ENCODE measurements around the gene ZMYND15. TPM values are rescaled to one million over a fixed set of nuclear protein-coding genes. Genes with fewer than 3 reads are reported as not detected.
A peak's percentile ranks its signal among the peaks of the same experiment; 100 is the strongest.

Gene ZMYND15
- total RNA-seq, 4 donors from 2014 or later, result 0.29 to 0.44 (median 0.37) TPM

DNA sequence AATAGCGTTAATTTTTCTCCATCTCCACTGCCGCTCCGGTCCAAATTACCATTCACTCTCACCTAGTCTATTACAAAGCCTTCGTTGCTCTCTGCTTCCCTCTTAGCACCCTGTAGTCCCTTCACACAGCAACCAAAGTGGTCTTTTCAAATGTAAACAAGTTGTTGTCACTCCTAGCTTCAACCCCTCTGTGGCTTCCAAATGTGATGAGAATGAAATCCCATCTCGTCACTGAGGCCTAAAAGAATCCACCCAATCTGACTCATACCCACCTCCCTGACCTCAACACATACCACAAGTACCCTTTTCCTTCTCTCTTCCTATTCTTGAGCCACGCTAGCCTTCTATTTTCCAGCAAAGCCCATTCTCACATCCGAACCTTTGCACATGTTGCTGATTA lies 33.5 kb upstream of the ZMYND15 start:
- H3K36me3 ChIP-seq, result no peaks in the 10 kb centered on the region
- no peak overlapping the region for H3K4me3 ChIP-seq (replicated peaks in 1 of 3)
- 78 to 82% methylated on average over 7 of the region's 7 CpGs for WGBS, 2 donors
- H3K4me1 ChIP-seq, result peaks cover 13 to 15% of the 10 kb centered on the region in 2 donors
- TF ChIP-seq POLR2A (IDR thresholded peaks at IDR 0.05), result no peak
- TF ChIP-seq, protein P1, sequence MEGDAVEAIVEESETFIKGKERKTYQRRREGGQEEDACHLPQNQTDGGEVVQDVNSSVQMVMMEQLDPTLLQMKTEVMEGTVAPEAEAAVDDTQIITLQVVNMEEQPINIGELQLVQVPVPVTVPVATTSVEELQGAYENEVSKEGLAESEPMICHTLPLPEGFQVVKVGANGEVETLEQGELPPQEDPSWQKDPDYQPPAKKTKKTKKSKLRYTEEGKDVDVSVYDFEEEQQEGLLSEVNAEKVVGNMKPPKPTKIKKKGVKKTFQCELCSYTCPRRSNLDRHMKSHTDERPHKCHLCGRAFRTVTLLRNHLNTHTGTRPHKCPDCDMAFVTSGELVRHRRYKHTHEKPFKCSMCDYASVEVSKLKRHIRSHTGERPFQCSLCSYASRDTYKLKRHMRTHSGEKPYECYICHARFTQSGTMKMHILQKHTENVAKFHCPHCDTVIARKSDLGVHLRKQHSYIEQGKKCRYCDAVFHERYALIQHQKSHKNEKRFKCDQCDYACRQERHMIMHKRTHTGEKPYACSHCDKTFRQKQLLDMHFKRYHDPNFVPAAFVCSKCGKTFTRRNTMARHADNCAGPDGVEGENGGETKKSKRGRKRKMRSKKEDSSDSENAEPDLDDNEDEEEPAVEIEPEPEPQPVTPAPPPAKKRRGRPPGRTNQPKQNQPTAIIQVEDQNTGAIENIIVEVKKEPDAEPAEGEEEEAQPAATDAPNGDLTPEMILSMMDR (IDR thresholded peaks at IDR 0.05), result no peak
- H3K9me3 ChIP-seq, result no peaks in the 10 kb centered on the region
- H3K27ac ChIP-seq, result no peak overlapping the region
- no peak for DNase-seq
- intact Hi-C loops (cut with DNase I), result no loop called here
- H3K27me3 ChIP-seq, result no peaks in the 10 kb centered on the region

DNA sequence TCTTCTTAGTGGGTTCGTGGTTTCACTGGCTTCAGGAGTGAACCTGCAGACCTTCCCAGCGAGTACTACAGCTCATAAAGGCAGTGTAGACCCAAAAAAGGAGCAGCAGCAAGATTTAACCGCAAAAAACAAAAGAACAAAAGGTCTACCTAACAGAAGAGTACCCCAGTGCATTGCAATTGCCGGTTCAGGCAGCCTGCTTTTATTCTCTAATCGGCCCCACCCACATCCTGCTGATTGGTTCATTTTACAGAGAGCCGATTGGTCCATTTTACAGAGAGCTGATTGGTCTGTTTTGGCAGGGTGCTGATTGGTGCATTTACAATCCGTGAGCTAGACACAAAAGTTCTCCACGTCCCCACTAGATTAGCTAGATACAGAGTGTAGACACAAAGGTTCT lies 31.2 kb upstream of the ZMYND15 start:
- 71 to 75% methylated on average over 8 of the region's 8 CpGs for WGBS, 2 donors
- Histone ChIP-seq H3K36me3 (no peaks in the 10 kb centered on the region), H3K9me3 (no peaks in the 10 kb centered on the region), H3K4me1 (peaks cover 8 to 9% of the 10 kb centered on the region in 2 donors), H3K27ac (no peak overlapping the region), H3K27me3 (no peaks in the 10 kb centered on the region), H3K4me3 (replicated peaks in 1 of 3) (no peak overlapping the region)
- peak in 1 of 2 donors; percentile 13 for DNase-seq
- intact Hi-C loops (cut with DNase I), result no loop called here
- TF ChIP-seq, protein P1 (IDR thresholded peaks at IDR 0.05), result no peak
- TF ChIP-seq POLR2A (IDR thresholded peaks at IDR 0.05), result peak in 1 of 2 donors; percentile 25

DNA sequence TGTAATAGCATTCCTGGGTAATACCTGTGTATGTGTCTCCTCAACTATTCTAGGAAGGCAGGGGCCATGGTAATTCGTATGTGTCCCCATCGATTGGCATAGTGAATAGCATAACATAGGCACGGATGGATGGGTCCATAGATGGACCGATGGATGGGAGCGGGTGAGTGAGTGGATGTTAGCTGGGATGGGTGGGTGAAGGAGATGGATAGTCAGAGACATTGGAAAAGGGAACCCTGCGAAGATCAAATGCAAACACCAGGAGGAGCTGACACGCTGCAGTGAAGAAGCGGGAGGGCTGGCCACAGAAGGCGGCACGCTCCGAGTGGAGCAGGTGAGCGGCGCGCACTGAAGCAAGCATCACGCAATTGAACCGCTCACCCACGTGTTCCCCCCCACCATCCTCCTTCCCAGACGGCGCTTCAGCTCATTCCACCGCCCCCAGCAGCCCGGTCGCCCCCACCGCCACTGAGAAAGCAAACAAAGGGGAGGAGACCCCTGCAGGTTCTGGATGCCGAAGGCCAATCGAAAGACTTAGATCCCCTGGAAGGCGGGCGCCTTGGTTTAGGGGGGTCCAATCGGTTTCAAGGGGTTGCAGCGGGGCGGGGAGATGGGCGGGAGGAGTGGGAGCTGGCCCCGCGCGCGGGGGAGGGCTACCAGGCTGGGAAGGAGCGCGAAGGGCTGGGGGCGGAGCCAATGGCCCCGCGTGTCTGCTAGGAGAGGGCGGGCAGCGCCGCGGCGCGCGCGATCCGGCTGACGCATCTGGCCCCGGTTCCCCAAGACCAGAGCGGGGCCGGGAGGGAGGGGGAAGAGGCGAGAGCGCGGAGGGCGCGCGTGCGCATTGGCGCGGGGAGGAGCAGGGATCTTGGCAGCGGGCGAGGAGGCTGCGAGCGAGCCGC lies 29.6 kb upstream of the ZMYND15 start, which contains the start of gene ARRB2:
Gene ARRB2 (plus strand): TSS at position 839 of the 899 bp plus-strand sequence. CDS start 90 bp downstream, outside the sequence.
- WGBS, 2 donors, result 1 to 2% methylated on average over 22 to 39 of the region's 67 CpGs
- intact Hi-C loops (cut with DNase I), result loop anchor here (2.0 to 5.0 kb wide), 2 partner anchors 21 to 177 kb away; partner anchors contain the start of gene MED11

DNA sequence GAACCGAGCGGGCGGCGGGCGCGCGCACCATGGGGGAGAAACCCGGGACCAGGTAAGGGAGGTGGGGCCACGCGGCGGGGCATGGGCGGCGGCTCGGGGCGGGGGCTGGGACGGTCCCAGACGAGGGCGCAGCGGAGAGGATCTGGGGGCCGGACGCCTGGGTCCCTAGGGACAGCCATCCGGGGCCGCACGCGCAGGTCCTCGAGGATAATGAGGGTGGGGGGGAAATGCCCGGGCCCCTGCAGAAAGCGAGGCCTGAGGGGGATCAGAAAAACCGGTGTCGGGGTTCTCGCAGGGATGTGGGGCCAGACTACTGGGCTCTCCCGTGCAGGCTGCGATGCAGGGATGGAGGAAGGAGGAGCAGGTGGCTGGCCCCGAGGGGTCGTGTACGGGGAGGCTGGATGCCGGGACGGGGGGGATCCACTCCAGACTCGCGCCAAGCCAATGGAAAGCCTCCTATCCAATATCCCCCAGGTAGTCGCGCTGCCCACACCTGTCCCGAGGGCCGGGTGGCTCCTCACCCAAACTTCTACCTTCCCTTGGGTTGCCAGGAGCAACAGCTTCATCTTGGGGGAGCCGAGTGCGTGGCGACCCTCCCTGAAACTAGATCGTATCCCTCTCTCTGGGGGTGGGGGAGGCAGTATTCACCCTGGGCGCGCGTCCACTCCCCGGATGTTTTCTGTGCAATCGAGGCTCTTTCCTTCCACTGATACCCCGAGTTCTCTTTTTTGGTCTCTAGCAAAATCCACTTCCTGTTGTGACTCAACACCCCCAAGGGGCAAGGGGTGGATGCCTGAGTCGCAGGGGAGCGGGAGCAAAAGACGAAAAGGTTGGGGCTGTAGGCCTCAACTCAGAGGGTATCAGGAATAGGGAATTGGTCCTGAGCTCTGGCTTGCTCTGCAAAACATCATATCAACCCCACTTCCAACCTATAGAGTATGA lies 28.7 kb upstream of the ZMYND15 start:
- no peaks in the 10 kb centered on the region for H3K27me3 ChIP-seq
- H3K9me3 ChIP-seq, result no peaks in the 10 kb centered on the region
- intact Hi-C loops (cut with DNase I), result loop anchor here (2.0 to 5.0 kb wide), 2 partner anchors 20 to 176 kb away; partner anchors contain the start of gene MED11
- TF ChIP-seq POLR2A (IDR thresholded peaks at IDR 0.05), result no peak
- TF ChIP-seq, protein P1 (IDR thresholded peaks at IDR 0.05), result no peak
- peak overlapping the region in 2 of 3 donors; percentile 48 to 59 for H3K4me3 ChIP-seq (replicated peaks in 1 of 3)
- no peaks in the 10 kb centered on the region for H3K36me3 ChIP-seq
- DNase-seq, result no peak
- H3K4me1 ChIP-seq, result peaks cover 7 to 8% of the 10 kb centered on the region in 2 donors
- H3K27ac ChIP-seq, result peak overlapping the region; percentile 42 to 81 (median 68)
- WGBS, 2 donors, result 17 to 20% methylated on average over 26 to 29 of the region's 57 CpGs

More for the DNA sequence above, 29.6 kb upstream of the ZMYND15 start, which contains the start of gene ARRB2:
- peaks cover 7 to 8% of the 10 kb centered on the region in 2 donors for H3K4me1 ChIP-seq
- peak; percentile 98 to 99 for DNase-seq
- H3K27me3 ChIP-seq, result no peaks in the 10 kb centered on the region
- H3K4me3 ChIP-seq (replicated peaks in 1 of 3), result peak within 1 kb of the TSS in 2 of 3 donors; percentile 48 to 59
- TF ChIP-seq, protein P1 (IDR thresholded peaks at IDR 0.05), result peak; percentile 27 to 72 (median 63)
- peak in 1 of 2 donors; percentile 42 for TF ChIP-seq POLR2A (IDR thresholded peaks at IDR 0.05)
- no peaks in the 10 kb centered on the region for H3K9me3 ChIP-seq
- no peaks in the 10 kb centered on the region for H3K36me3 ChIP-seq
- H3K27ac ChIP-seq, result peak within 1 kb of the TSS; percentile 42 to 81 (median 68)

Data from thyroid gland (tissue), 4 donors.